Brain pericyte (primary cell): Measurements from ENCODE around the gene ZNF134.

ENCODE experiments used
- DNase-seq: peaks from one replicate; pipeline ENCODE4 v3.0.0-alpha.2; 2012; ENCODE audit warnings: low read depth, low spot score

Gene ZNF134

DNA sequence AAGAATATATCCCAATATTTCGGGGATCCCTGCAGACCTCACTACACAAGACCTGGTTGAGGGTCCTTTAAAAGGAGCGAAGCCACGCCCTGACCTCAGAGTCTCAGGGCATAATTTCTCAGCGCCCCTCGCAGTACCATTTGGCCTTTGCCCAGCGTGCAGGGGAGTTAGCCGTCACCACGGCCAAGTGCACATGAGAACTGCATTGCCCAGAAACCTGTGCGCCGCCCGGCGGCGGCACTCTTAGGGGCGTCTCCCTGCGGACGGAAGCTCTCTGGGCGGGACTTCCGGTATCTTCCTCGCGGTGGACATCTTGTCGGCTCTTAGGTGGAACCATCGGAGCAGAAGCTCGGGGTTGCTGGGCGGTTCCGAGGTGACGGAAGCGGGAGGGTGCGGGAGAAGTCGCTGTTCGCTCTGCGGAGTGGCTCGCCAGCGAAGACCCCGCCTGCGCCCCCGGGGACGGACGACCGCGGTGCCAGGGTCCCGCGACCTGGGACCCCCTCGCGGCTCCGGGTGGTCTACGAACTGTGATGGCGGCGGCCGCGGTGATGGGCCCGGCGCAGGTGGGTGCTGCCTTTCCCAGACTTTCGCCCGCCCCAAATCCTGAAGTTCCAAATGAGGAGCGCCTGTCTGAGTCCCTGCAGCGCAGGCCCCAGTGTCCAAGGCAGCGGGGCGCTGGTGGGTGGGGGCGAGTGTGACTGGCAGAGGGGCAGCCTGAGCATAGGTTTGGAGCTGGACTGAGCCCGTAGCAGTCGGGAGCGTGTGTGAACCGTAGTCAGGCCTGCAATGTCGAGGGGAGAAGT lies at the start of gene ZNF134:
ZNF134 (plus strand) TSS at position 302 of the 803 bp plus-strand sequence. CDS start 5,227 bp downstream, outside the sequence.
- peak; percentile 57 for DNase-seq

DNA sequence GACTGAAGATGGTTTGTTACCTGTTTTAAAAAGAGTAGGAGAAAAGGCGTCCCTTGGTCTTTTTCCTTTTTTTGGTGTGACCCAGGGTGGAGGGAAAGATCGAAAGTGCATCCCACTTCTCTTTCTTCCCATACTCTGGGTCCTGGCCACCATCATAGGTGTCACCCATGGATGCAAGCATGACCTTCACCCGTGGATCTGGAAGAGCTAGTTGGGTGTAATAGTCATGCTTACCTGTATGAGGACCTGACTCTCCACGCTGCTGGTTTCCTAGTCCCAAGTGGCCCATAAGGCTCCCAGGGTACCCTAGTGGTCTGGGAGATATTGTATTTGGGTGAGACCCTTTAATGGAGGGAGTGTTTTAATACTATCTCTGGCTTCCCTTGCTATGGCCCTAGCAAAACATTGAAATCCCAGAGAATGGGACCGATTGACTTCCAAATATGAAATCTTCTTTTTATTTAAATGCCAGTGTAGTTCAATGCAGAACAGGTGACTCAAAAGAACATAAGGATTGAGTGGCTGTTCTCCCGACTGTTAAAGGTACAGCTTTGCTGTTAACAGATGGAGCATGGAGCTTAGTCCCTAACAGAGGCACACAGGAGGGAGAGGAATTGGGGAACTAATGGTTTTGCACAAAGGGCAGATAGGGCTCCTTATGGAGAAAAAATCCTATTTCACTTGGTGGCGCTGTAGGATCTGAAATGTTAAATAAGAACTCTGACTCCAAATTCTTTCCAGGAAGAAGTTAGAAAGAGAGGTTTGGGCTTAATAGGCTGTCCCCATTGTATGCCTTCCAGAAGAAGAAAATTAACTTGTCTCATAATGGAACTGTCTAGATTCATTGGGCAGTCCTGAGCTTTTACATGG lies 47.4 kb upstream of the ZNF134 start:
- DNase-seq = no peak

DNA sequence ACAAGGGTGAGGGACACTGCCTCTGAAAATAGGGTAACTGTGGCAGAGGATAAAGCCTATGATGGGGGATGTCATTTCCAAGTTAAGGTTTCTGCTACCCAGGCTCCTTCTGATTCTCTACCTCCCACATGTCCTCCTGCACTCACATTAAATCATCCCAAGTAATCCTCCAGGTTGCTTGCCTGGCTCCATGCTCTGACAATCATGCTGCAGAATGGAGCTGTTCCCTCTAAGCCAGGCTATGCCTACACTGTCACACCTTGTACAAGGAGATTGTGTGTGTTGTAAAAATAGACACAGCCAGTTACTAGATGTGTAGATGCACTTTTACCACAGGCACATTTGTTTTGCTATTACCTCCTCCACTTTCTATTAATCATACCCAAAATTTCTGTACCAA lies 43.3 kb upstream of the ZNF134 start:
- no peak for DNase-seq

DNA sequence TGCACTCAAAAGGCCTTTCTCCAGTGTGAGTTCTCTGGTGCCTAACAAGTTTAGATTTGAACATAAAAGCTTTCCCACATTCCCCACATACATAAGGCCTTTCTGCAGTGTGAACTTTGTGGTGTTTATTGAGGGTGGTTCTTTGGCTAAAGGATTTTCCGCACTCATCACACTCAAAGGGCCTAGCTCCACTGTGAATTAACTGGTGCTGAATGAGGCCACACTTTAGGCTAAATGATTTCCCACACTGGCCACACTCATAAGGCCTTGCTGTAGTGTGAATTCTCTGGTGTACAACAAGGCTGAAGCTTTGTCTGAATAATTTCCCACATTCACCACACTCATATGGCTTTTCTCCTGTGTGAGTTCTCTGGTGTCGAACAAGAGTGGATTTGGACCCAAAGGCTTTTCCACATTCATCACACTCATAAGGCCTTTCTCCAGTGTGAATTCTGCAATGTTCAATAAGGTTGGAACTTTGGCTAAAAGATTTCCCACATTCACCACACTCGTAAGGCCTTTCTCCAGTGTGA lies 41.6 kb upstream of the ZNF134 start:
- no peak for DNase-seq

DNA sequence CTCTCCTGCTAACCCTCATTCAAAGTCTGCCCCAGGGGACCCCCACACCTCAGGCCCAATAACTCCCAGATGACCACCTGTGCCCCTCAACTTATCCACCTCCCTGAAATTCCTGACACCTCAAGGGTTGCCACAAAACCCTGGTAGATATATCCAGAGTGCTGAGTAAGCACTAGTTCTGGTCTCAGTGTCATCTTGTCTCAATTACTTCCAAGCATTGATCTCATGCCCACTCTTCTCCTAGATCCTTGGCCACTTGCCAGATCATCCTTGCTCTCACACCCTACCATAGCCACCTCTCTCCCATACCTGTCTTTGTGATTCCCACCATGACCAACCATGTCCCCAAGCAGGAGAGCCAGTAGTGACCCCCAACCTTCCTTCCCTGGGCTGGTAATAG lies 37.4 kb upstream of the ZNF134 start:
- DNase-seq = no peak

DNA sequence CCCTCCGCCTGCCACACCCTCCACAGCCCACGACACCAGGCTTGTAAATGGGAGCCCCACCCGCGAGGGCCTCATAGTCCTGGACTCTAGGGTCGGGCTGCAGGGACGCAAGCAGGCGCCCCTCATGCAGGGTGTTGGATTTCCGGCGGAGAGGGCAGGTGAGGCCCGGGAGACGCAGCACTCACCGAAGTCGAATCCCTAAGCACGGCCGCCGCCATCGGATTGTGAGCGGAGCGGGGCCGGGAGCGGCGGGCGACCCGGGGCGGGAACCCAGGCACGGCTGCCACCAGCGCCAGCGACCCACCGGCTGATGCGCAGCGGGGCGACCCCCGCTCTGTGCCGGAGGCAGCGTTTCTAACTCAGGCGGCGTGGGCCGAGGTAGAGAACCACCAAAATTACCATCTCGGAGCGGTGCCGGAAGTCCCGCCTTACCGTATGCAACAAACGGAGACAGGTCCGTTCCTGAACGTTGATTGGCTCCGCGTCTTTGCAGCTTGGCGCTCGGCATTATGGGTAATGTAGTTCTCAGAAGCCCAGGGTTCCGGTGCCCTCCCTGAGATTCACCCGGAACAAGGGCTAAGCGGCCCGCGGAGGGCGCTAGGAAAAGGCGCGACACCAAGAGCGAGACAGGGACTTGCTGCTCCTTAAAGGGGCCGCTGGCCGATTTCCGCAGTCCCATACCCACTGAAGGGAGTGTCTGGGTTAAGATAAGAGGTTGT lies 35.4 kb upstream of the ZNF134 start, which contains the start of gene ZNF416:
ZNF416 (minus strand) TSS at position 425 of the 719 bp plus-strand sequence; CDS start at position 218, 207 bp downstream.
- peak; percentile 93 for DNase-seq

DNA sequence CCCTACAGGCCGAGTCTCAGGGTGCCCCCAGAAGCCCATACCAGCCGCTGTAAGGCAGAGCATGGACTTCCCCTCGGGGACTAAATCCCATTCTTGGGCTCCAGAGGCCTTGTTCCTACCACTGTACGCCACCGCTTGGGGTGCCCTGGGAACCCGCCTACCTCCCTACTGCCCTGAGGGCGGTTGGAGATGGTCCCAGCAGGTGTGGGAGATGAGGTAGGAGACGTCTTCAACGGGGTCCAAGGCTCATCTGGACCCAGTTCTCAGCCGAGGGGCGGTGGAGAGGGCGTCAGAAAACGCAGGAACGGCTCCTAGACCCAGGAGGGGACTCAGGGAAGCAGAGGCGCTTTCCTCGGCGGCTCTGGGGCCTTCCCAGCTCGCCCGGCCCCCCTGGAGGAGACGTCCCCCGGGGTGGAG lies 30.9 kb upstream of the ZNF134 start:
- no peak for DNase-seq

DNA sequence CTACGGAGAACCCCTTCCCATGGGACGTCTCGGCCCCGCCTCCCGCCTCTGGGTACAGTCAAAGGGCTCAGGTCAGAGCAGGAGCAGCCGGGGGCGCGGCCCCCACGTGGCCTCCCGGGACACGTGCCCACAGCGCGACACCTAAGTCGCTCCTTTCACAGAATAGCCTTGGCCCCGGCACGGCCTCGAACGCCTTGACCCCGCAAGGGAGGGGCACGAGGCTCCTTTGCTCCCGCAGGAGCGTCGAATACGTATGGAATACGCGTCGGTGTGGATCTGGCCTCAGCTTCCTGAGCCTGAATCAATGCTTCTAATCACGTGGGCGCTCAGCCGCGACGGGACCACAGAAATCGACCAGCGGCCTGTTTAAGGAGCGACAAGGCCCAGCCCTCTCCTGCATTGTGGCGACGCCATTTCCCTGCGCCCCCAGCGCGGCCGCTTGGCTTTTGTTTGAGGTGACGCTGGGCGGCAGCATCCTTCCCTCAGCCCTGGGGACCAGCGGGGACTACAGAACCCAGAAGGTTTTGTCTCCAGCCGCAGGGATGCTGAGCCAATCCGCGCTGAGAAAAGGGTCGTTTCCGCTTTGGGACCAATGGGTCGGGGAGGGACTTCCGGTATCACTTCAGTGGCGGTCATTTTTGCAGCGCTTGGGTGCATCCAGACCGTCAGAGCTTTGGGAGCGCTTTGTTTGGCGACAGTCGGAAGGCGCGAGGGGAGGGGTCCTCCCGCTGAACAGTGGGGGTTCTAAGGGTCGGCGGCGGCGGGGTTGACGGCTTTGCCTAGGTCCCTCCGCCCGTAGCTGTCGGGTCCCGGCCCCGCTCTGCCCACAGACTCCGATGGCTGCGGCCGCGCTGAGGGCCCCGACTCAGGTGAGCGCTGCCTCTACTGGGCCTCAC lies 30.3 kb upstream of the ZNF134 start, which contains the start of gene ZIK1:
ZIK1 (plus strand) TSS at position 625 of the 896 bp plus-strand sequence; CDS start at position 837, 212 bp downstream.
- peak; percentile 75 for DNase-seq

DNA sequence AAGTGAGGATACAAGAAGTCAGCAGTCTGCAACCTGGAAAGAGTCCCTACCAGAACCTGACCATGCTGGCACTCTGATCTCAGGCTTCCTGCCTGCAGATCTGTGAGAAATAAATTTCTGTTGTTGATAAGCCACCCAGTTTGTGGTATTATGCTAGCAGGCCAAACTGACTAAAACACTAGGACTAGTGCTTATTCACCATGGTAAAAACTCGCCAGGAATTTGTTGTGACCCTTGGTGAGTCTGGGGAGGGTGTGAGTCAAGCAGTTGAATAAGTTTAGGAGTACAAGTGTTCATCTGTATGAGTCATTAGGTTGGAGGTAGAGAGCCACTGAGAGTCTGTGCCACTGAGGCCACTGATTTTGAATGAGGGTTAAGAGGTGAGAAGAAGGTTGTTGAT lies 26.5 kb upstream of the ZNF134 start:
- no peak for DNase-seq

DNA sequence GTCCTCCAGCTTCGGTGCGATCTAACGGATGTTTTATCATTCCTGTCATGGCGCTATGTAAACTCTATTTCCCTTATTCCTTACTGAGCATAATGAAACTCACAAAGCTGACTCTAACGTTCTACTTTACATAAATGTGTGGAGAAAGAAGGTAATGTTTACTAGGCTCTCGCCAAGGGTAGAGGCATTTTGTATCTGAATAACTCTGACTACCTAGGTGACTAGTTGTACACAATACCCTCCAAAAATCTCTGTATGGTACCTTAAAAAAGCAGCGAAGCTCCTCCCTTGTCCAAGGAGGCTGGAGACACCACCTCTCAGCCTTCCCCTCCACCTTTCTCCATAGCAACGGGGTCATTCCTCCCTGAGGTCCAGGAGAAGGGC lies 14.7 kb upstream of the ZNF134 start:
- DNase-seq = no peak

DNA sequence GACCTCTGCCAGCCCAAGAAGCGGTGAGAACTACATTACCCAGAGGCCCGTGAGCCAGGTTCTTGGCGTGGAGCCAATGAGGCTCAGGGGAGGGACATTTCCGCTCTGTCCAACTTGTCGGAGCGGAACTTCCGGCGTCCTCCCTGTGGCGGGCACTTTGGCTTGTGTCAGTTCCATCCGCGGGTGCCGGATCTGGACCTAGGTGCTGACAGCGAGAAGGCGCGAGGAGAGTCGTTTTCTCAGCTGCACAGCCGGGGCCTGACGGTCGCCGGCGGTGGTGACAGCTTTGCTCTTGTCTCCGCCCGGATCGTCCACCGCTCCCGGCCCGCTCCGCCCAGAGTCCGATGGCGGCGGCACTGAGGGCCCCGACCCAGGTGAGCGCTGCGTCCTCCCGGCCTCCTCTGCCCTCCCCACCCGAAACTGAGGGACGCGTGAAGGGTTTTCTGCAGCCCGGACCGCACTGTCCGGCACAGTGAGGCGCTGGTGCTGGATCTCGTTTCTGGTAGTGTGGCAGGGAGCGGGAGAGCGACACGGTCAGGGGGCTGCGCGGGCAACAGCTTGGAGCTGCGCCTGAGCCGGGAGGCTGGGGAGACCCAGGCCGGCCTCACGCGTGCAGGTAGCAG lies 14.2 kb upstream of the ZNF134 start, which contains the start of gene ZNF530:
ZNF530 (plus strand) TSS at position 125 of the 623 bp plus-strand sequence. CDS start 4,461 bp downstream, outside the sequence.
- DNase-seq = peak; percentile 65

DNA sequence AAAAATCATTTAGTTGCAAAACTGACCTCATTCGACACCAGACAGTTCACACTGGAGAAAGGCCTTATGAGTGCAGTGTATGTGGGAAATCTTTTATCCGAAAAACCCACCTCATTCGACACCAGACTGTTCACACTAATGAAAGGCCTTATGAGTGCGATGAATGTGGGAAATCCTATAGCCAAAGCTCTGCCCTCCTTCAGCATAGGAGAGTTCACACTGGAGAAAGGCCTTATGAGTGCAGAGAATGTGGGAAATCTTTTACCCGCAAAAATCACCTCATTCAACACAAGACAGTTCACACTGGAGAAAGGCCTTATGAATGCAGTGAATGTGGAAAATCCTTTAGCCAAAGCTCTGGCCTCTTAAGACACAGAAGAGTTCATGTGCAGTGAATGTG lies 7.1 kb upstream of the ZNF134 start:
- no peak for DNase-seq

DNA sequence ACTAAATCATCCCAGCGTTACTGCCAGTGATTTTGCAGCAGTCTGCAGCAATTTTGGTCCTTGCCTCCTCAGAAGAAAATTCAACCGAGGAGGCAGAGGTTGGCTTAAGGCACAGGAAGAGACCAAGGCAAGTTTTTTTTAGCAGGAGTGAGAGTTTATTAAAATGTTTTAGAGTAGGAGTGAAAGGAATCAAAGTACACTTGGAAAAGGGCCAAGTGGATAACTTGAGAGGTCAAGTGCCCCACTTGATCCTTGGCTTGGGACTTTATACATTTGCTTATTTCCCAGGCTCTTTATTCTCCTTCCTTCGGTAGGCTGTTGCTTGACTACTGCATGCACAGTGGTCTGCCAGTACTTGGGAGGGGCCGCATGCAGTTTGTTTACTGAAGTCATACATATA lies 2.9 kb upstream of the ZNF134 start:
- DNase-seq = no peak

DNA sequence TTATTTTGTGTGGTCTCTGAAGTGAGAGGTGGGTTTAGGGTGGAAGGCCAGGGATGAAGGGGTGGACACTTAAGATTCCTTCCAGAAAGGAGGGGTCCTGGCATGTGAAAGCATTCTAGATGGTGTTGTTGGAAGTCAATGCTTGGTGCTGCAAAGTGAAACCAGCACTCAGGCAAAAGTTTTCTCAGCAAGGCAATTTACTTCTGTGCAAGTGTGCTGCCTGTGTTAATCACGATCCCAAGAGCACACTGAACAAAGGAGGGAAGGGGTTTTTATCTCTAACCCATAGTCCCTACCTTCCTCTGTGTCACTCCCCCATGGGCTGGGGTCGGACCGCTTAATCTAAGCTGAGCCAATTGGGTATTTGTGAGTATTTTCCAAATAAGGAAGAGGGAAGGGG lies 1.3 kb downstream of the ZNF134 start:
- no peak for DNase-seq

DNA sequence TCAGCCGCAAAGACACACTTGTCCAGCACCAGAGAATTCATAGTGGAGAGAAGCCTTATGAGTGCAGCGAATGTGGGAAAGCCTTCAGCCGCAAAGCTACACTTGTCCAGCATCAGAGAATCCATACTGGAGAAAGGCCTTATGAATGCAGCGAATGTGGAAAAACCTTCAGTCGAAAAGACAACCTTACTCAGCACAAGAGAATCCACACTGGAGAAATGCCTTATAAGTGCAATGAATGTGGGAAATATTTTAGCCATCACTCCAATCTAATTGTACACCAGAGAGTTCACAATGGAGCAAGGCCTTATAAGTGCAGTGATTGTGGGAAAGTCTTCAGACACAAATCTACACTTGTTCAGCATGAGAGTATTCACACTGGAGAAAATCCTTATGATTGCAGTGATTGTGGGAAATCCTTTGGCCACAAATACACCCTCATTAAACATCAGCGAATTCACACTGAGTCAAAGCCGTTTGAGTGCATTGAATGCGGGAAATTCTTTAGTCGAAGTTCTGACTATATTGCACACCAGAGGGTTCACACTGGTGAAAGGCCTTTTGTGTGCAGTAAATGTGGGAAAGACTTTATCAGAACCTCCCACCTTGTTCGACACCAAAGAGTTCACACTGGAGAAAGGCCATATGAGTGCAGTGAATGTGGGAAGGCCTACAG lies 6.8 kb downstream of the ZNF134 start:
- DNase-seq = no peak

DNA sequence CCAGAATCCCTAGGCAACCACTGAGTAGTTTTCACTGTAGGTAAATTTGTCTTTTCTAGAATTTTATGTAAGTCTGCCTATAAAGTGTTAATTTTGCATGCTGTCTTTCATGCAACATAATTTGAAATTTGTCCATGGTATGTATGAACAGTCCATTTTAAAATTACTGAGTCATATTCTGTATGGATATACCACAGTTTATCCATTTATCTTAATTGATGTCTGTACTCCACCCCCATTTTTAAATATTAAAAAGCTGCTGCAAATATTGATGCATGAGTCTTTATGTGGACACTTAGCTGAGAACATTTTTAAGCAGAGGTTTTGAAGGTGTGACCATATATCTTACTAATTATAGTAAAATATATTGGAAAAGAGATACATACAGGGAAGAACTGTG lies 9.0 kb downstream of the ZNF134 start:
- DNase-seq = no peak

DNA sequence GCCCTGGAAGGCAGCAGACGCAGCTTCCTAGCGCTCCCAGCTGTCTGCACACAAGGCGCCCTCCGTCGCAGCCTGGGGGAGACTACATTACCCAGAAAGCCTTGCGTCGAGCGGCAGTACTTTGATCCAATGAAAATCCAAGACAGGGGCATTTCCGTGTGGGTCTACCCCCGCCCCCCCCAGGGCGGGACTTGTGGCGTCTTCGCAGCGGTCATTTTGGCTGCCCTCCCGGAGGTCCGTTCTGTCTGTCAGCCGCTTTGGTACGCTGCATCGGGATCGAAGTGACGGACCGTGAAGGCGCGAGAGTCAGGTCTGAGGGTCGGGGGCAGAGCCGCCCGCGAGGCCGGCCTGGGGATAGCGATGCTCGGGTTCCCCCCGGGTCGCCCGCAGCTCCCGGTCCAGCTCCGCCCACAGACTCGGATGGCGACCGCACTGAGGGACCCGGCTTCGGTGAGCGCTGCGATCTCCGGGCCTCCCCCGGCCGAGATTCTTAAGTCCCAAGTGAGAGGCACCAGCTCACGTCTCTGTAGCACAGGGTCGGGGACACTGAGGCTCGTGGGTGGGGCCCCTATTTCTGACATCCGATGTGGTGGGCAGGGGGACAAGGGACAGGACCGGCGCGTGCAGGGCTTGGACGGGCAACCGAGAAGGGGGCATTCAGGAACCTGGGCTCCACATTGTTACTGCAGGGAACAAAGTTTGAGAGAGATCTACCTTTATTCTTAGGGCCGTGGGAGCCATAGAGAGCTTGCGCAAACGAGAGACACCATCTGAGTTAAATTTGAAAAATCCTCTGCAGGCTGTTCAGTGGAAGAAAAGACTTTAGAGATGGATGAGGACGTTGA lies 19.2 kb downstream of the ZNF134 start, which contains the start of gene ZNF211:
ZNF211 (plus strand) TSS at position 182 of the 845 bp plus-strand sequence; CDS start at position 361, 179 bp downstream.
- DNase-seq = peak; percentile 75

DNA sequence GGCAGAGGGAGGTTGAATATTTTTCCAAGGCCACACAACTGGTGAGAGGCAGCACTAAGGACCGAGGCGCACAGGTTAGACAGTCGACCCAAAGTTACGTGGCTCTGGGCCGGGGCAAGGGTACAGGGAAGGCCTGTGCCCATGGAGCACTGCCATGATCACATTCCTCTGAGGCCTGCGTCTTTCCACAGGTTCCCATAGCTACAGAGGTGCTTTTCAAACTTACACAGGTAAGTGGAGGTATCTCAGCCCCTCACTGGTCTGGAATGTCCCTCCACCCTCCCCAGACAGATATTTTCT lies 19.7 kb downstream of the ZNF134 start:
- DNase-seq = no peak
